DND-41 (cell line): ENCODE results near the gene SFXN1.

Experiments
- ATAC-seq: fragments of 200-7000 bp; cut with Tn5 transposase; 3 replicates; pipeline ENCODE4 v1.9.1; 2021; ENCODE audit warnings: low read depth; ENCODE audit not compliant: insufficient read depth
- DNase-seq: peaks from one replicate; pipeline ENCODE4 v3.0.0-alpha.2; 2020
- H2AFZ ChIP-seq: 2 replicates; pipeline ENCODE4 v1.6.0; 2012; ENCODE audit warnings: low read depth, low read length
- H3K27ac ChIP-seq: 2 replicates; pipeline ENCODE4 v1.5.1; 2012; ENCODE audit warnings: low read length, inconsistent platforms
- H3K27me3 ChIP-seq: fragments of 200-600 bp; sonication (generic); 2 replicates; pipeline ENCODE4 v1.6.0; 2012; ENCODE audit warnings: low read length, mild to moderate bottlenecking, inconsistent platforms; ENCODE audit not compliant: insufficient read depth, poor library complexity
- H3K36me3 ChIP-seq: 2 replicates; pipeline ENCODE4 v1.5.1; 2012; ENCODE audit warnings: low read length, inconsistent platforms; ENCODE audit not compliant: insufficient read depth
- H3K4me1 ChIP-seq: 2 replicates; pipeline ENCODE4 v1.5.1; 2012; ENCODE audit warnings: mild to moderate bottlenecking, low read length; ENCODE audit not compliant: insufficient read depth
- H3K4me2 ChIP-seq: 2 replicates; pipeline ENCODE4 v1.6.0; 2012; ENCODE audit warnings: mild to moderate bottlenecking, moderate library complexity, low read length, inconsistent platforms; ENCODE audit not compliant: insufficient read depth
- H3K4me3 ChIP-seq, 2 experiments: fragments of 200-600 bp in 1 of 2; shearing (Covaris generic) in 1 of 2; 2 replicates each; pipeline ENCODE4 v1.5.1; 2012 to 2016; ENCODE audit warnings: inconsistent platforms in 2 of 2, low read length in 2 of 2, mild to moderate bottlenecking in 2 of 2, low read depth in 1 of 2, moderate library complexity in 1 of 2
- H3K79me2 ChIP-seq: 2 replicates; pipeline ENCODE4 v1.6.0; 2012; ENCODE audit warnings: low read length, inconsistent platforms; ENCODE audit not compliant: insufficient read depth
- H3K9ac ChIP-seq: 2 replicates; pipeline ENCODE4 v1.6.0; 2012; ENCODE audit warnings: low read depth, mild to moderate bottlenecking, inconsistent platforms, low read length, moderate library complexity
- H3K9me3 ChIP-seq: 2 replicates; pipeline ENCODE4 v1.5.1; 2012; ENCODE audit warnings: low read length, moderate library complexity, mild to moderate bottlenecking, inconsistent platforms; ENCODE audit not compliant: insufficient read depth, severe bottlenecking
- H4K20me1 ChIP-seq: 2 replicates; pipeline ENCODE4 v1.6.0; 2012; ENCODE audit warnings: low read length; ENCODE audit not compliant: insufficient read depth
- CTCF ChIP-seq: IDR thresholded peaks from 2 replicates; pipeline ENCODE4 v1.5.1; 2012; ENCODE audit warnings: borderline replicate concordance, low read length, moderate library complexity, mild to moderate bottlenecking; ENCODE audit not compliant: poor library complexity, severe bottlenecking; ENCODE audit errors: extremely low read depth
- EZH2 ChIP-seq: IDR thresholded peaks from 3 replicates; pipeline ENCODE4 v1.6.1; 2012; ENCODE audit warnings: borderline replicate concordance, low read depth, mild to moderate bottlenecking, moderate library complexity, low read length, inconsistent platforms; ENCODE audit not compliant: severe bottlenecking

The SFXN1 gene

GRCh38 chr5:175547842-175548241 lies 69.5 kb downstream of the SFXN1 start:
- H3K9ac ChIP-seq: no peak overlapping the region
- DNase-seq (no peak), ATAC-seq (no peak)

DNA sequence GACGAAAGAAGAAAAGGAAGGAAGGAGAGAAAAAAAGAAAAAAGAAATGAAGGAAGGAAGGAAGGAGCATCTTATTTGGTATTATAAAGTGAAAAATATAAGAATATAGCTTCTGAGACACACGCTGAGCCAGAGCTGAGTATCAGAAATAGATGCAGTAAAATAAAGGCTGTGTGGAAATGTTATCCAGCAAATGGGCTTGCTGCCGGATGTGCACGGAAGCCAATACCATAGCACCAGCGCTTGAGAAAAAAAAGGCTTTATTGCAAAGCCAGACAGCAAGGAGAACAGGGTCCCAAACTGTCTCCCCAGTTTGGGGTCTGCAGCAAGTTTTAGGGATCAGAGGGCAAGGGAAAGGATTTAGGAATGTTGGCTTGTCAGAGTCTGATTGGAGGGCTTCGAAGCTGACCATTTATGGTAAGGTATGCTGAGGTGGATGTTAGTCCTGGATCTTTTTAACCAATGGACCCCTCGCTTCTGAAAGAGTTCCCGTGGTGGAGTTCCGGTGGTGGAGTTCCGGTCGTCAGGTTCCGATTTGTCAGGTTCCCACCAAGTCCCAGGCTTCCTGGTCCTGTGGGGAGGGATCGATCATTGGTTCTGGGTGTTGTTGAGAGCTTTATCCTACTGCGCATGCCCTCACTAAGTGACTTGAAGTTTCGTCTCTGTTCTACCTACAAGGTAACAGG lies 70.4 kb downstream of the SFXN1 start:
- Histone ChIP-seq H3K4me1 (no peaks in the 10 kb centered on the region), H3K4me3 (no peak overlapping the region), H3K9ac (no peak overlapping the region), H3K27me3 (peaks cover 10% of the 10 kb centered on the region), H3K27ac (no peak overlapping the region), H3K9me3 (no peaks in the 10 kb centered on the region), H3K4me2 (no peak overlapping the region), H2AFZ (no peak overlapping the region), H3K79me2 (no peaks in the 10 kb centered on the region), H3K36me3 (no peaks in the 10 kb centered on the region), H4K20me1 (no peaks in the 10 kb centered on the region)
- DNase-seq (no peak), ATAC-seq (no peak)
- TF ChIP-seq EZH2 (no peak), CTCF (no peak)

More at GRCh38 chr5:175547842-175548241, 69.5 kb downstream of the SFXN1 start:
- no peaks in the 10 kb centered on the region for H3K4me1 ChIP-seq
- TF ChIP-seq EZH2 (no peak), CTCF (no peak)
- no peak overlapping the region for H3K4me2 ChIP-seq
- H4K20me1 ChIP-seq: no peaks in the 10 kb centered on the region
- no peaks in the 10 kb centered on the region for H3K79me2 ChIP-seq
- H2AFZ ChIP-seq: no peak overlapping the region
- no peak overlapping the region for H3K27ac ChIP-seq
- H3K4me3 ChIP-seq: no peak overlapping the region
- H3K36me3 ChIP-seq: no peaks in the 10 kb centered on the region
- no peaks in the 10 kb centered on the region for H3K9me3 ChIP-seq
- H3K27me3 ChIP-seq: peaks cover 10% of the 10 kb centered on the region

- ATAC-seq (no peak), DNase-seq (no peak)
- H4K20me1 ChIP-seq: no peaks in the 10 kb centered on the region
- H3K4me2 ChIP-seq: no peak overlapping the region
- no peak overlapping the region for H3K27ac ChIP-seq
- H3K4me1 ChIP-seq: no peaks in the 10 kb centered on the region
- TF ChIP-seq EZH2: no peak
- no peak for TF ChIP-seq CTCF
- H3K4me3 ChIP-seq: no peak overlapping the region
- H3K79me2 ChIP-seq: no peaks in the 10 kb centered on the region
- H3K9me3 ChIP-seq: no peaks in the 10 kb centered on the region
- no peaks in the 10 kb centered on the region for H3K36me3 ChIP-seq
- no peak overlapping the region for H2AFZ ChIP-seq
- H3K9ac ChIP-seq: no peak overlapping the region
- H3K27me3 ChIP-seq: peaks cover 10% of the 10 kb centered on the region
Measured at GRCh38 chr5:175550055-175550805, 71.9 kb downstream of the SFXN1 start.
